Fibroblast of skin of right biceps (primary cell): Measurements from ENCODE around the gene UBXN11.

ENCODE experiments used
- DNase-seq: peaks from one replicate; pipeline ENCODE4 v3.0.0-alpha.2; 2013

The UBXN11 gene

DNA sequence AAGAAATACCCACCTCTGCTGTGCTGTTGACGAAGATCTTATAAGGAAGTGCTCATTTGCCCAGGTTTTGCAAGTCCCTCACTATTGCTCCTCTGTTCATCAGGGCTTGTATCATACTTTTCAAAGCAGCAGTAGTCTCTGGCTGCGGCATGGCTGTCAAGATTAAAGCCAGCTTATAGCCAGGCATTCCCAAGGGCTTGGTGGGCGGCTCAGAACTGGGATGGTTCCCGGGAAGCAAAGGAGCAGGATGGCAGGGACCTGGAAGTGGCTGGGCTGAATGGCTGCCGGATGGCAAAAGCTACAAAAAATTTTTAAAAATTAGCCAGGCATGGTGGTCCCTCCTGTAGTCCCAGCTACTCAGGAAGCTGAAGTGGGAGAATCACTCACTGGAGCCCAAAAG lies 43.2 kb downstream of the UBXN11 start:
- DNase-seq, result no peak

DNA sequence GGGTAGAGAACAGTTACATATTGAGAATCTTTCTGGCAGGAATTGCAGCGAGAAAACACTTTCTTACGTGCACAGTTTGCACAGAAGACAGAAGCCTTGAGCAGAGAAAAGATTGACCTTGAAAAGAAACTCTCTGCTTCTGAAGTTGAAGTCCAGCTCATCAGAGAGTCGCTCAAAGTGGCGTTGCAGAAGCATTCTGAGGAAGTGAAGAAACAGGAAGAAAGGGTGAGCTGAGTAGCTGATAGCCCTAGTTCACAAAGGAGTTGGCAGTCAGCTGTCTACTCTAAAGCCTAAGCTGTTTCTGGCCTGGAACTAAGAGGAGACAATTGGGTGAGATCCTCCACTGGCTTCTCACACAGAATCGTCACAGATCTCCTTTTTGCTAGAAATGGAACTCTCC lies 46.9 kb downstream of the UBXN11 start:
- DNase-seq, result no peak

DNA sequence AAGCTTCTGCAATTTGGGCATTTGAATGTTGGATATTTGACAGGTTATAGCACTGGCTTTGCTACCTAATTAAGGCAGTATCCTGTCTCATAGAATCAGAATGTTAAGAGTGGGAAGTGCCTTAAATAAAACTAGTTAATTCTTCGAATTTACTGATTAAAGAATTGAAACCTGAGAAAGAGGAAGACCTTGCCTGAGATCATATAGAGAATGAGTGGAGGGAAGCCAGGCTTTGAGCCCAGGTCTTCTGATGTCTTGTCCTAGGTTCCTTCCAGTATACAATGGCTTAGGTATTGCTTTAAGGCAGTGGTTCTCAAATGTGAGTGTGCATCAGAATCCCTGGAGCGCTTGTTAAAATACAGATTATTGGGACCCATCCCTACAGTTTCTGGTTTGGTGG lies 47.4 kb downstream of the UBXN11 start:
- DNase-seq, result no peak

DNA sequence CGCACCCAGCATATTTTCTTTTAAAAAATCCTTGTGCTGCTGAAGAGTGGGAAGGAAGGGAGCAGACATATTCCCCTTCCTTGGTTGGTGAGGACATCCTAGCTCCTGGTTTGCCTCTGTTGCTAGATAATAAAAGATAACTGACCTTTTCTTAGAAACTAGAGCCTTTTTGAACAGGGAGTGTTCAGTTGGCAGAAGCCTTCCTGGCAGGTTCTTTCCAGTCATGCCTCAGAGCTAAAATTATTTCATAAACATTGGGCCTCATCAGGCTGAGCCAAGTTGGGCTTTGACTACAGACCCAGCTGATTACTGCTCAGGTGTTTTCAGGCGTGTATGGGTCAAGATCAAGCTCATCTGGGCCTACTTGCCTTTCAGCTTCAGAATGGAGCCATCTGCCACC lies 49.2 kb downstream of the UBXN11 start:
- DNase-seq, result no peak

DNA sequence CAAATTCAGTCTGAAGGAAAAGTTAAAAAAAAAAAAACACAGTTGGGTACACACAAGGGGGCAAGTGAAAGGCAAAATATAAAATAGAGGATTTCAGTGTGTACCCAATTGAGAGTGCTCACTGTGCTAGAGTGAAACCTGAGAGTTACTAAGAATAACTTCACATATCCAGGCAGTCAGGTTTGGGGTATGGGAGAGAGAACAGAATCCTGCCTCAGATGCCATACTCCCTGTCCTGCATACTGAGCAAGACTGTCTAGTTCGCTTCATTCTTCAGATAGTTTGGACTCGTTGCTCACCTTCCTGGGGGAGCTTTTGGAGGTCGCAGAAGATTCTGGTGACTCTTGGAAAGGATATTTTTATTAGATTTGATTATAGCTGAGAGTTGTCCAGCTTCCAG lies 52.0 kb downstream of the UBXN11 start:
- DNase-seq, result no peak

DNA sequence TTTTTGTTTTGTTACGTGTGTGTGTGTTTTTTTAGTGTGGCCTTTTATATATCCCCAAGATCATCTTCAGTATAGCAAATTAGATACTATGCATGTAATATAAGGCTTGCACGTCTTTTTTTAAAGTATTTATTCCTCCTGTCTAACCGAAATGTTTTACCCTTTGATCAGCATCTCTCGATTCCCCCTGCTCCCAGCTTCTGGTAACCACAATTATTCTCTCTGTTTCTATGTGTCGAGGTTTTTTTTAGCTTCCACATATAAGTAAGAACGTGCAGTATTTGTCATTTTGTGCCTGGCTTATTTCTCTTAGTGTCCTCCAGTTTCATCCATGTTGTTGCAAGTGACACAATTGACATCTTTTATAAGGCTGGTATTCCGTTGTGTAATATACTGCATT lies 53.7 kb downstream of the UBXN11 start:
- DNase-seq, result no peak

DNA sequence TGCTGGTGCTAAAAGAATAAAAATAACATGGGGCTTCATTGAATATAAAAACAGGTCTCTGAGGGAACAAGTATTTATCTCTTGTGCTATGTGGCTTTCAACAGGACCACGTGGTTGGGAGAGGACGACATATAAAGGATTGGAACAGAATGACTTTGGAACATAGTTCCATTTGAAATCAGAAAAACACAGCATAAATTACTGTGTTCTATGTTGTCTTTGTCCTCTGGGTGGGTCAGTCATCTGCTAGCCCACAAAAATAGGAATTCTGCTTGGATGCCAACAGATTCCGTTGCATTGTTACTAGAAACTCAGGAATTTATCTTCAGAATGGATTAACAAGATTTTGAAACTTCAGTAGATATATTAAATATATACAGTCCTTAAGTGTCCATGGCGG lies 66.5 kb downstream of the UBXN11 start:
- DNase-seq, result peak; percentile 10

DNA sequence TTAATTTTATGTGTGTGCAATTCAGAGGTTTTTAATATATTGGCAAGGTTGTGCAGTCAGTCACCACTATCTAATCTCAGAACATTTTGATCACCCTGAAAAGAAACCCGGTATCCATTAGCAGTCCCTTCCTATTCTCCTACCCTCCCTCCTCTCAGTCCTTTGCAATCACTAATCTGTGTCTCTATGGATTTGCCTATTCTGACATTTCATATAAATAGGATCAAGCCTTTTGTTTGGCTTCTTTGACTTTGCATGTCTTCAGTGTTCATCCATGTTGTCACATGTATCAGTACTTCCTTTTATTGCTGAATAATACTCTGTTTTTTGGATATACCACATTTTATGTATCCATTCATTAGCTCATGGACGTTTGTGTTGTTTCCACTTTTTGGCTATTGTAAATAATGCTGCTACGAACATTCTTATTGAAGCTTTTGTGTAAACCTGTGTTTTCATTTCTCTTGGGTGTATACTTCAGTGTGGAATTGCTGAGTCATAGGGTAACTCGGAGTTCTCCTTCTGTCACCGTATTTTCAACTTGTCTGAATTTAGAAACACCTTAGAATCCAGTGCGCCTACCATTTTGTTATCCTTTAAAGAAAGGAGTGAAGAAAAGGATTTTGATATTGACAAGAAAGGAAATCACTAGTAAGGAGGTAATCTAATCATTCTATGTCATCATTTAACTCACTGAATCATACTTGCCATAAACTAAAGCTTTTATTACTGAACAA lies 69.0 kb downstream of the UBXN11 start:
- DNase-seq, result no peak

DNA sequence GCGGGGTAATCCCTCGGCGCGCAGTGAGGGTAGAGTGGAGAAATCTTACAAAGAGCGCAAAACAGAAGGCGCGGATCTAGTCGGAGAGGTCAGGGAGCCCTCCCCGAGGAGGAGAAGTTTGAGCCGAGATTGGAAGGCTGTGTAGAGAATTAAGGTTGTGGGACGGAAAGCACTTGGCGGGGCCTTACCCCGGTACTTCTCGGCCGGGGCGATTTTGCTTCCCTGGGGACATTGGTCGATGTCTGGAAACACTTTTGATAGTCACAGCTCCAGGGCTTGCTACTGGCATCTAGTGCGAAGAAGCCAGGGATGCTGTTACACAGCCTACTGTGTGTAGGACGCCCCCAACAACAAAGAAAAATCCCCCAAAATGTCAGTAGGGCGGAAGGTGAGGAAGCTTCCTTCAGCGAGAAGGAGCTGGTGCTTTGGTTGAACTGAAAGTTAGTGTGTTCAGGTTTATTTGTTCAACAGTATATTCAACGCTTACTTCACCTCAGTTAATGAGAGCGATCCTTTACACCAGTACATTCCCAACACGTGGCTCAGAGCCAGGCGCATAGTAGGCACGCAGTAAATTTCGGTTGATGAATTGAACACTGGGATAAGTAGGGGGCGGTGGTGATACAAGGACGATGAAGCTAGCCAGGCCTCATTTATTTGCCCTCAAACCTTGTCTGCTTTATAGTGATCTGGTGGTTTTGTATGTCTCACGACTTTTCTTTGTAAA lies 71.6 kb downstream of the UBXN11 start:
- peak; percentile 33 for DNase-seq

DNA sequence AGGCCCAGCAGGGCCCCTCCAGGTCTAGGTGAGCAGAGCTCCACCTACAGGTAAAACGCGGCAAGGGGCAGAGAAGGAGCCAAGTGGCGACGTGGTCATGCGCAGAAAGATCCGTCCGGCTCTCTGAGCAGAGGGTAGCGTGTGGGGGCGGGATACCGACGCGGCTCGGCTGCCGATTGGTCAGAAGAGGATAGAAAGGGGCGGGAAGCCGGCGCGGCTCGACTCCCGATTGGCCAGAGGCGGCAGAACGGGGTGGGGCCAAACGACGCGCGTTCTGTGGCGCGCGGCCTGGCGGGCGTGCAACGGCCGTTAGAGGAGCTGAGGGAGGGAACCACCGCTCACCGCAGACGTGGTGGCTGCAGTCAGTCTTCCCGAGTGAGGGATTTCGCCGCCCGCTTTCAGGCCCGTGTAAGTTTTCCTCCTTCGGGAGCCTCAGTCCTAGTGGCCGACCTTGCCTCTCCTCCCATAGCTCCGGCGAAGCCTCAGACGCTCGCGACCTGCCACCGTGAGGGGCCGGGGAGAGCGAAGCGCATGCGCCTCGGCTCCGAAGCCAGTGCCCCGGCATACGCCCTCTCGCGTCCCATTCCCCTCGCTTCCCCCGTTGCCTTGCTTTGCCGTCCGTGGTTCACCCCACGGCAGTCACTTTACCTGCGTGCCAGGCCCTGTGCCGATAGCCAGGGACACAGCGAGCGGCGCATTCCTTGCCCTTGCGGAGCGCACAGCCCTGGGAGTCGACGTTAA lies 72.4 kb downstream of the UBXN11 start, which contains the start of gene CEP85:
Gene CEP85, plus strand, starts transcription at position 298 of the 741 bp plus-strand sequence. CDS start 5,584 bp downstream, outside the sequence.
- DNase-seq, result peak; percentile 97
